A549 (cell line): ENCODE data around the gene FIBP. TPM values are rescaled to one million over a fixed set of nuclear protein-coding genes. Genes with fewer than 3 reads are reported as not detected.
A peak's percentile ranks its signal among the peaks of the same experiment; 100 is the strongest.

Experiments
- ATAC-seq, 2 experiments: fragments of 200-7000 bp in 1 of 2; fragments of >200 bp in 1 of 2; cut with Nextera tagmentation in 1 of 2; cut with Tn5 transposase in 1 of 2; 3 replicates each; pipeline versions ENCODE4 v1.8.0 to v1.9.1; 2018 to 2020; ENCODE audit warnings: mild to moderate bottlenecking in 1 of 2, moderate library complexity in 1 of 2
- CTCF ChIA-PET: fragments of 300-600 bp; sonication (Branson Sonifier 250); formaldehyde crosslinking; extraction: SDS; loops from one replicate; lab custom pipeline; 2021; ENCODE audit warnings: antibody characterized with exemption, inconsistent platforms; lab: Yijun Ruan, JAX
- POLR2A ChIA-PET: fragments of 350-600 bp; formaldehyde crosslinking; extraction: SDS; loops from one replicate; lab custom pipeline; 2021; ENCODE audit warnings: antibody characterized with exemption, inconsistent platforms; lab: Yijun Ruan, JAX
- DNase-seq, 2 experiments: peaks; one replicate each; pipeline versions ENCODE4 v3.0.0 to v3.0.0-alpha.2; 2011 to 2016; ENCODE audit warnings: low read depth in 1 of 2, low spot score in 1 of 2
- FAIRE-seq: peaks from 2 replicates; lab custom pipeline; 2011; peaks lifted over from hg19 to GRCh38; lab: Jason Lieb, UNC
- H3K27ac ChIP-seq, 2 experiments: fragments of >200 bp; sonication (Bioruptor Twin); formaldehyde crosslinking; 3 replicates each; pipeline ENCODE4 v1.5.1; 2016 to 2017
- H3K4me1 ChIP-seq: fragments of >200 bp; sonication (Bioruptor Twin); formaldehyde crosslinking; 3 replicates; pipeline ENCODE4 v1.6.1; 2016
- H3K4me2 ChIP-seq: fragments of >200 bp; sonication (Bioruptor Twin); formaldehyde crosslinking; 3 replicates; pipeline ENCODE4 v1.6.1; 2016
- H3K4me3 ChIP-seq: fragments of >200 bp; sonication (Bioruptor Twin); formaldehyde crosslinking; 3 replicates; pipeline ENCODE4 v1.5.1; 2016
- H3K9me3 ChIP-seq: fragments of >200 bp; sonication (Bioruptor Twin); formaldehyde crosslinking; 3 replicates; pipeline ENCODE4 v1.6.1; 2016
- CTCF ChIP-seq: fragments of >200 bp; sonication (Bioruptor Twin); formaldehyde crosslinking; IDR thresholded peaks from 3 replicates; pipeline ENCODE4 v1.5.1; 2016
- EHMT2 ChIP-seq: fragments of 200-600 bp; sonication (generic); IDR thresholded peaks from 2 replicates; pipeline ENCODE4 v1.6.1; 2016; ENCODE audit warnings: antibody characterized with exemption, low read depth, mild to moderate bottlenecking, moderate library complexity
- HMGXB4 ChIP-seq: fragments of 250-450 bp; sonication (Bioruptor Pico); IDR thresholded peaks from 2 replicates; pipeline ENCODE4 v1.5.0; 2021; ENCODE audit warnings: mild to moderate bottlenecking, moderate library complexity, borderline replicate concordance
- HOXB5 ChIP-seq: fragments of 250-450 bp; sonication (Bioruptor Pico); IDR thresholded peaks from 2 replicates; pipeline ENCODE4 v1.5.0; 2020; ENCODE audit warnings: mild to moderate bottlenecking, moderate library complexity
- PHF8 ChIP-seq: fragments of 200-600 bp; sonication (generic); IDR thresholded peaks from 2 replicates; pipeline ENCODE4 v1.6.1; 2016; ENCODE audit warnings: low read depth, mild to moderate bottlenecking, antibody characterized with exemption, moderate library complexity, borderline replicate concordance
- RNF2 ChIP-seq: fragments of 200-600 bp; sonication (generic); IDR thresholded peaks from 2 replicates; pipeline ENCODE4 v1.6.1; 2016; ENCODE audit warnings: low read depth, mild to moderate bottlenecking, antibody characterized with exemption, moderate library complexity, borderline replicate concordance
- SMC3 ChIP-seq: fragments of >200 bp; sonication (Bioruptor Twin); formaldehyde crosslinking; IDR thresholded peaks from 3 replicates; pipeline ENCODE4 v1.6.1; 2018; ENCODE audit warnings: inconsistent platforms
- ZC3H11A ChIP-seq: fragments of 450-650 bp; IDR thresholded peaks from 2 replicates; pipeline ENCODE4 v1.6.1; 2014; ENCODE audit warnings: antibody characterized with exemption, mild to moderate bottlenecking
- ZFP36 ChIP-seq: fragments of 450-650 bp; IDR thresholded peaks from 2 replicates; pipeline ENCODE4 v1.6.1; 2014; ENCODE audit warnings: borderline replicate concordance; ENCODE audit not compliant: partially characterized antibody
- WGBS: methylation state at CpG from one replicate; pipeline ENCODE4 v1.1.6; 2017; ENCODE audit errors: missing lambda C conversion rate; 5-methylcytosine and 5-hydroxymethylcytosine counted together
- polyA plus RNA-seq, 4 experiments: library from polyadenylated mRNA; depleted of rRNA in 3 of 4; stranded (reverse); fragments of >200 nt; fragmentation: RNase III in 1 of 4; extraction: RNeasy Plus Mini Kit Qiagen cat#74134 plus additional on column Dnase treatment in 1 of 4; gene quantifications; 2 replicates in 3 of 4; 3 replicates in 1 of 4; pipeline ENCODE4 v1.2.3, GENCODE V29; 2011 to 2017

The FIBP gene
- polyA plus RNA-seq, 2 of the 4 experiments (the other 2 are of a cell fraction): 60.4 to 72.2 TPM

- TF ChIP-seq HMGXB4 (CRISPR knock-in tag): no peak
These were observed 33.6 kb upstream of the FIBP start (continued) for GRCh38 chr11:65921876-65922275.

GRCh38 chr11:65921033-65921555, 32.8 kb upstream of the FIBP start:
- WGBS: 89% methylated on average over 10 of the region's 12 CpGs

GRCh38 chr11:65920372-65920802, 32.1 kb upstream of the FIBP start:
- peak overlapping the region; percentile 64 for H3K4me3 ChIP-seq
- POLR2A ChIA-PET: interaction anchor here (0.6 kb wide), 1 partner anchor 32 kb away, joined by 3 read pairs; the partner anchor contains the start of gene FIBP
- no peaks in the 10 kb centered on the region for H3K9me3 ChIP-seq
- no peak for TF ChIP-seq RNF2
- no peak for TF ChIP-seq ZFP36
- TF ChIP-seq CTCF: no peak
- no peak for TF ChIP-seq HOXB5 (CRISPR knock-in tag)
- DNase-seq: no peak
- CTCF ChIA-PET: interaction anchor here (2.5 to 31.6 kb wide), 2 partner anchors 27 to 68 kb away, joined by 8 to 618 read pairs; partner anchors contain the start of genes CCDC85B, FIBP and FOSL1
- peak overlapping the region; percentile 91 for H3K4me2 ChIP-seq
- H3K4me1 ChIP-seq: peaks cover 39% of the 10 kb centered on the region
- WGBS: 75% methylated on average over 14 of the region's 15 CpGs
- no peak for FAIRE-seq
- ATAC-seq: no peak
- H3K27ac ChIP-seq: peak overlapping the region; percentile 91 to 100; a peak in 5 of 6 replicates

More at GRCh38 chr11:65921033-65921555, 32.8 kb upstream of the FIBP start:
- DNase-seq: no peak
- POLR2A ChIA-PET: no interaction called here
- no peak for TF ChIP-seq SMC3
- TF ChIP-seq ZC3H11A: no peak
- no peaks in the 10 kb centered on the region for H3K9me3 ChIP-seq
- no peak for ATAC-seq
- FAIRE-seq: no peak
- peaks cover 32% of the 10 kb centered on the region for H3K4me1 ChIP-seq
- no peak overlapping the region for H3K4me3 ChIP-seq
- H3K27ac ChIP-seq: no peak overlapping the region; a peak in 1 of 6 replicates
- H3K4me2 ChIP-seq: peak overlapping the region; percentile 91; the same call in 2 of the 3 replicates
- CTCF ChIA-PET: interaction anchor here (0.7 to 31.6 kb wide), 4 partner anchors 9 to 67 kb away, joined by 3 to 618 read pairs (median 7); partner anchors contain the start of genes CCDC85B, FIBP and FOSL1

GRCh38 chr11:65919573-65920371, 31.5 kb upstream of the FIBP start:
- ATAC-seq: peak; percentile 14 to 31; a peak in 5 of 6 replicates
- Histone ChIP-seq H3K4me3 (peak overlapping the region; percentile 64), H3K4me2 (peak overlapping the region; percentile 91), H3K9me3 (no peaks in the 10 kb centered on the region), H3K4me1 (peaks cover 45% of the 10 kb centered on the region), H3K27ac (peak overlapping the region; percentile 91 to 100)
- no peak for TF ChIP-seq EHMT2
- TF ChIP-seq PHF8: peak; percentile 40; the same call in 1 of the 2 replicates
- peak in 1 of 2 experiments; percentile 46 for DNase-seq
- WGBS: 1% methylated on average over 16 of the region's 60 CpGs
- ChIA-PET CTCF (interaction anchor here (2.5 to 31.6 kb wide), 2 partner anchors 26 to 69 kb away, joined by 8 to 618 read pairs; partner anchors contain the start of genes CCDC85B, FIBP and FOSL1), POLR2A (interaction anchor here (0.6 kb wide), 1 partner anchor 31 kb away, joined by 3 read pairs; the partner anchor contains the start of gene FIBP)
- no peak for FAIRE-seq
